ENCODE measurements around the gene FBRSL1. TPM values are rescaled to one million over a fixed set of nuclear protein-coding genes. Genes with fewer than 3 reads are reported as not detected.

The FBRSL1 gene
- total and polyA plus RNA-seq, 9 of the 15 experiments (the other 6 are each of a cell fraction or from before 2014, with no cell fraction given), result 0.24 to 129 (median 7.3) TPM

GRCh38 chr12:132557291-132558015, 67.5 kb downstream of the FBRSL1 start (continued):
- TF ChIP-seq ZNF134 (CRISPR knock-in tag; conservative IDR thresholded peaks at IDR 0.05) (no peak), CEBPG (CRISPR knock-in tag; IDR thresholded peaks at IDR 0.05) (no peak), CEBPG (tag; conservative IDR thresholded peaks at IDR 0.05 in 1 of 2, IDR thresholded peaks at IDR 0.05 in 1 of 2) (no peak), CEBPB (tag; IDR thresholded peaks at IDR 0.05) (no peak), CREBBP (IDR thresholded peaks at IDR 0.05; ENCODE audit: low read depth, low read length) (no peak), ZNF277 (CRISPR knock-in tag; IDR thresholded peaks at IDR 0.05; ENCODE audit: borderline replicate concordance) (no peak)

- no TSS peak for BruUV-seq (replicated peaks)
- no peak overlapping the region for H3K27ac ChIP-seq (ENCODE audit: extremely low read depth, low read depth, low read length)
- H3K4me1 ChIP-seq (replicated peaks in 1 of 2; ENCODE audit: control insufficient read depth in 2 of 2, insufficient read depth in 2 of 2, low read length in 2 of 2), result peaks cover 6 to 71% of the 10 kb centered on the region in 2 experiments; a peak in 2 of 5 replicates
- H3K4me2 ChIP-seq (ENCODE audit: insufficient read depth, low read length), result no peak overlapping the region
- ChIA-PET CTCF (ENCODE audit: low intra/inter-chr PET ratio) (no interaction called here), POLR2A (interaction anchor here (0.7 kb wide), 1 partner anchor 56 kb away, joined by 3 read pairs; no protein-coding TSS in a partner anchor)
- peaks cover 30% of the 10 kb centered on the region for H3K79me2 ChIP-seq (ENCODE audit: control insufficient read depth, insufficient read depth, low read length)
- TF ChIP-seq POLR2G (IDR thresholded peaks at IDR 0.05; ENCODE audit: low read depth, low read length), result peak; percentile 43; the same call in 1 of the 2 replicates
- peak; percentile 65; the same call in 1 of the 2 replicates for TF ChIP-seq ZNF134 (CRISPR knock-in tag; conservative IDR thresholded peaks at IDR 0.05)
- TF ChIP-seq ZNF655 (CRISPR knock-in tag; IDR thresholded peaks at IDR 0.05), result no peak
- TF ChIP-seq, protein P1, sequence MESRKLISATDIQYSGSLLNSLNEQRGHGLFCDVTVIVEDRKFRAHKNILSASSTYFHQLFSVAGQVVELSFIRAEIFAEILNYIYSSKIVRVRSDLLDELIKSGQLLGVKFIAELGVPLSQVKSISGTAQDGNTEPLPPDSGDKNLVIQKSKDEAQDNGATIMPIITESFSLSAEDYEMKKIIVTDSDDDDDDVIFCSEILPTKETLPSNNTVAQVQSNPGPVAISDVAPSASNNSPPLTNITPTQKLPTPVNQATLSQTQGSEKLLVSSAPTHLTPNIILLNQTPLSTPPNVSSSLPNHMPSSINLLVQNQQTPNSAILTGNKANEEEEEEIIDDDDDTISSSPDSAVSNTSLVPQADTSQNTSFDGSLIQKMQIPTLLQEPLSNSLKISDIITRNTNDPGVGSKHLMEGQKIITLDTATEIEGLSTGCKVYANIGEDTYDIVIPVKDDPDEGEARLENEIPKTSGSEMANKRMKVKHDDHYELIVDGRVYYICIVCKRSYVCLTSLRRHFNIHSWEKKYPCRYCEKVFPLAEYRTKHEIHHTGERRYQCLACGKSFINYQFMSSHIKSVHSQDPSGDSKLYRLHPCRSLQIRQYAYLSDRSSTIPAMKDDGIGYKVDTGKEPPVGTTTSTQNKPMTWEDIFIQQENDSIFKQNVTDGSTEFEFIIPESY (CRISPR knock-in tag; IDR thresholded peaks at IDR 0.05), result no peak
- no peak for TF ChIP-seq PKNOX1 (IDR thresholded peaks at IDR 0.05)
- 81% methylated on average over 30 of the region's 35 CpGs for WGBS (ENCODE audit: insufficient coverage, low coverage, missing lambda C conversion rate)
- intact Hi-C loops (cut with micrococcal nuclease), result no loop called here
- in situ Hi-C loops (cut with MboI), result loop anchor here (10.0 kb wide), 1 partner anchor 143 kb away; no protein-coding TSS in a partner anchor
- H3K9me1 ChIP-seq (ENCODE audit: control insufficient read depth, insufficient read depth, low read length), result peaks cover 5% of the 10 kb centered on the region
- H3K27me3 ChIP-seq (ENCODE audit: control insufficient read depth in 2 of 2, insufficient read depth in 2 of 2, low read length in 2 of 2), result no peaks in the 10 kb centered on the region
- H2AFZ ChIP-seq (ENCODE audit: low read depth, low read length), result no peak overlapping the region
- H3K36me3 ChIP-seq (ENCODE audit: control insufficient read depth, insufficient read depth, low read length), result peaks cover 7% of the 10 kb centered on the region; the same call in 1 of the 3 replicates
- H3K4me3 ChIP-seq, result no peak overlapping the region
- no peak for FAIRE-seq
- peak overlapping the region in 1 of 2 experiments; percentile 45; a peak in 2 of 4 replicates for H3K9ac ChIP-seq (ENCODE audit: insufficient read depth in 1 of 2, low read depth in 2 of 2, low read length in 2 of 2)
- ATAC-seq, result no peak
- no peaks in the 10 kb centered on the region; the same call in 1 of the 2 replicates for H4K20me1 ChIP-seq (replicated peaks; ENCODE audit: control insufficient read depth, insufficient read depth, low read length)
- DNase-seq (ENCODE audit: extremely low read depth in 1 of 4, low spot score in 3 of 4), result no peak
- H3K9me3 ChIP-seq (replicated peaks; ENCODE audit: control insufficient read depth, insufficient read depth, low read depth, low read length), result no peaks in the 10 kb centered on the region
Observed at GRCh38 chr12:132558042-132558856, 68.3 kb downstream of the FBRSL1 start.
